GM21786 (cell line): Measurements from ENCODE around the gene SOX12.
"Not testable (repeated sequence)": the region's sequence is repeated elsewhere in the genome, so short reads cannot be mapped to it uniquely, and the experiment has no call there.

Source experiments
- ATAC-seq: cut with Tn5 transposase; IDR thresholded peaks from one replicate; pipeline ENCODE4 v1.9.1; 2021; ENCODE audit not compliant: unreplicated experiment

Gene SOX12

DNA sequence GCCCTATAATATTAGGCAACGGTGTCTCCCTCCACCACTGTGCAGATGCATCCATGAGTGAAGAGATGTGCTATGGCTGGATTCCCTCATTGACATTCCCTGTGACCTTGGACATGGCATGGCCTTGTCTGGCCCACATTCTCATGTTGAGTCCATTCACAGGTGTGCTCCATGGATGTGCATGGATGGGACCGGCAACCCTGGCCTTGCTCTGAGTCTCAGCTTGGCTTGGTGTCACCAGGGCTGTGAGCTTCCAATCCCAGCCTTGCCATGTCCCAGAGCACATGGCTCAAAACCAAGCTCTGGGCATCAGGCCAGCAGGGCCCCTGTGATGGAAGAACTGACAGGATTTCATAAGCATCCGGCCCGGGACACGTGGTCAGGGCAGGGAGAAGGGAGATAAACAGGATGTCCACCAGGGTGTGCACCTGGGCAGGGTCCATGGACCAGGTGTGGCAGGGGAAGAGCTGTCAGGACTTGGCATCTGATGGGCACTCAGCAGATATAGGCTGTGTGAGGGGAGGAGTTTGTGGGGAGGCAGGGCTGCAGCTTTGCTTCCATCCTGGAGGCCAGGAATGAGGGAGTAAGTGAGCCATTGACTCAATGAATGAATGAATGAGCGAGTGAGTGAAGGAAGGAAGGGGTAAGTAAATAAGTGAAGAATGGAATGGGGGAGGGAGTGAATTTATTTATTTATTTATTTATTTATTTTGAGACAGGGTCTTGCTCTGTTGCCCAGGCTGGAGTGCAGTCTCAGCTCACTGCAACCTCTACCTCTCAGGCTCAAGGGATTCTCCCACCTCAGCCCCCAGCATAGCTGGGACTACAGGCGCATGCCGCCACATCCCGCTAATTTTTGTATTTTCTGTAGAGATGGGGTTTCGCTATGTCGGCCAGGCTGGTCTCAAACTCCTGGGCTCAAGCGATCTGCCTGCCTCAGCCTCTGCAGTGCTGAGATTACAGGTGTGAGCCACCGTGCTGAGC lies 37.2 kb downstream of the SOX12 start:
- no peak for ATAC-seq

DNA sequence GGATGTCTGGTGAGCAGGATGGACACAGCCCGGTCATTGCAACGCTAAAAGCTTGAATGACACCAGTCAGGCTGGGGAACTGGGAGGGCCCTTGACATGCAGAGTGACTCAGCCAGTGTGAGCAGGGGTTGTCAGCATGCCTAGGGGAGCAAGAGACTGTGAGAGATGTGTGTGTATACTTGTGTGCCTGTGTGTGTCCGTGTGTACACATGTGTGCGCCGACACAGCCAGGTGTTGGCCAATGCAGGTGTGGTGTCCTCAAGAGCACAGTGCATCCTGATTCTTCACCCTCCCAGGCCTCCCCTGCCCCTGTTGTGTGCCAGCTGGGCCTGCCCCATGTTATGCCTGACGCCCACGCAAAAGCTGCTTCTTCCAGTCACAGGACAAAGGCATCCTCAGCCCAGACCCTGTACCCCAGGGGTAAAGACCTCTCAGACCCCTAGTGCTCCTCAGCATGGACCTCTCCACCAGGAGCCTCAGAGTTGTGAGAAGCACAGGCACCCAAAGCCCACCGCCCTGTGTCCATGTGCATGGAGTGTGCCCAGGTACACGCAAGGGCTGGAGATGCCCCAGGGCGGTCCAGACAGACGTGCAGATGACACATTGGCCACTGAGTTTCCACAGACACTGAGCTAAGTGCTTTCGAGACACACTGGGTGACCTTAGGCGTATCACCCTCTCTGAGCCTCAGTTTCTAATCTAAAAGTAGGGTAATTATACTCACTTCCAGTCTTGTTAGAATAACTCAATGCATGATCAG lies 38.1 kb downstream of the SOX12 start:
- ATAC-seq: no peak

DNA sequence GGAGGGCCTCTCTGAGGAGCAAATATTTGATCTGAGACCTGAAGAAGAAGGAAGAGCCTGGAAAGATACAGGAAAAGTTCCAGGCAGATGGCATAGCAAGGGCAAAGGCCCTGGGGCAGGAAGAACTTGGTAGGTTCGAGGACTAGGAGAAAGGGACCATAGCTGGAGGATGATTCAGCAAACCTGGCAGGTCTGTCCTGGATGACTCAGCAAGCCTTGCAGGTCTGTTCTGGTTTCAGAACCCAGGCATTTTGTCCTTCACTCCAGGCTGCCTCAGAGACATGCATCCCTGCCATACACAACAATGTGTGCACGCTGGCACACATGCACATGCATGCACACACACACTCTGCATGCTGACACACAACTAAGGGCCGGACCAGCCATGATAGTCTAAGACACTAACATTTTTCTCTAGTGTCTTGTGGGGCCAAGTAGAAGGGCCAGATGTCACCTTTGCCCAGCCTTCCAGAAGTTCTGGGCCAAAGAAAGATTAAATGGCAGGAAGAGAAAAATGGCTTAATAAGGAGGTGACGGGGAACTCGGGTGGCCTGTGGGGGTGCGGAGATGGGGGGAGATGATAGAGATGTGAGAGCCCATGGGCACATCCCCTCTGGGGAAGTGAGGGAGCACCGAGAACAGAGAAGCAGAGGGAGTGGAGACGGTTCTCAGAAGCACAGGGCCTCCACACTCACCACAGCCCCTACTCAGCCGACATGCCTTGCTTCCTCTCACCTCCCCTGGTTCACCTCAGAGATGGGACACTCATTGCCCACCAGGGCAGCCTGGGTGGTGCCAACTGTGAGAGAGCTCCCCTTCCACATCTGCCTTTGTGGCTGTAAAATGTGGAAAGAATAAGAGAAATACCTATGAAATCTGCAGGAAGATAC lies 39.8 kb downstream of the SOX12 start:
- ATAC-seq: no peak

DNA sequence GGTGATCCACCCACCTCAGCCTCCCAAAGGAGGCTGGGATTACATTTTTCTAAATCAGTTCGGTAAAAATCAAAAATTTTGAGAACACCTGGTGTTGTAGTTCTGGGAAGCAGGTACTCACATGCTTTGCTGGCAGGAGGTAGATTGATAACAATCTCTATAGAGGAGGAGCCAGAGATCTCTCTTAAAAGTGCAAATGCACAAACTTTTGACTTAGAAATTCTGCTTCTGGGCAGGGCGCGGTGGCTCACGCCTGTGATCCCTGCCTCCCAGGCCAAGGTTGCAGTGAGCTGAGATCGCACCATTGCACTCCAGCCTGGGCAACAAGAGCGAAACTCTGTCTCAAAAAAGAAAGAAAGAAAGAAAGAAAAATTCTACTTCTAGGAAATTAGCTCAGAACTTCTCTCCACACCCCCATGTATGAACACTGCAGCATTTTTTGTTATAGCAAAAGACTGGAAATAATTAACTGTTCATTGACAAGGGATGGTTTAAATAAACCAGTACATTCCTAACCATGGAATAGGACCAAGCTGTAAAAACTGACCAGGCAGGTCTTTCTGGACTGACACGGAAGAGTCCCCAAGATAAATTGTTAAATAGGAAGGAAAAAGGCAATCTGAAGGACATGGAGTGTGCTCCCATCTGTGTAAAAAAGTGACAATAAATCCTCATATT lies 40.8 kb downstream of the SOX12 start:
- no peak for ATAC-seq

DNA sequence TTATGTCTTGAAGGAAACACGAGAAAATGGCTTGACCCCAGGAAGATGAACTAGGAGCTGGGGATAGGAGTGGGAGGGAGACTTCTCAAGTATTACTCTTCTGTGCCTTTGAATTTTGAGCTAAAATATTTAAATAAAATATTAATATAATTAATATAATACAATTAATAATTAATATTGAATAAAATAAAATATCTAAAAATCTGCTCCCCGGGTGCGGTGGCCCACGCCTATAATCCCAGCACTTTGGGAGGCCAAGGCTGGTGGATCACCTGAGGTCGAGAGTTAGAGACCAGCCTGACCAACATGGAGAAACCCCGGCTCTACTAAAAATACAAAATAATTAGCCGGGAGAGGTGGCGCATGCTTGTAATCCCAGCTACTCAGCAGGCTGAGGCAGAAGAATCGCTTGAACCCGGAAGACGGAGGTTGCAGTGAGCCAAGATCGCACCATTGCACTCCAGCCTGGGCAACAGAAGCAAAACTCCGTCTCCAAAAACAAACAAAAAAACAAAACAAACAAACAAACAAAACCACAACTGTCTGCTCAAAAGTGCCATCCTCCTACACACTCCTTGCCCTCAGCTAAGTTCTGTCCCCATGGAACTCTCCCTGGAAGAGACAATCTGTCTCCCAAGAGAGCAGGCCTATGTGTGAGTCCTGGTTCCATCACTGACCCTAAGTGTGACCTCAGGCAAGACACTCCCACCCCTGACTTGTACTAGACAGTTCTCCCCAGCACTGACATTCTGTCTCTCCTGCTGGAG lies 41.5 kb downstream of the SOX12 start:
- no peak for ATAC-seq

DNA sequence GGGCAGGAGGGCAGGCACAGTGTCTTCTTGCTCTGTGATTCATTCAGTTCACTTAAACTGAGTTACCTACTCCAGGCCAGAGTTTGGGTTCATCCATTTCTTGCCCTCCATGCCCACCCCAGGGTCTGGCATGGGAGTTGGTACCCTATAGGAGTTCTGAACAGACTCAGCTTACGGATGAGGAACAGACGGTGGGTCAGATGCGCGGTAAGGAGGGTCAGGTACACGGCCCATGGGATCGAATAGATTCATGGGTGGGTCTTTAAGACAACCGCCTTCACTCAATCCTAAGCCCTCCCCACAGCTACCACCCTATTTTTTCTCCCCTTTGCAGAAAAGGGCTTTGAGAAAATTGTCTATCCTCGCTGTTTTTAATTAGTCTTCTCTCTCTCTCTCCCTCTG lies 42.1 kb downstream of the SOX12 start:
- ATAC-seq: no peak

DNA sequence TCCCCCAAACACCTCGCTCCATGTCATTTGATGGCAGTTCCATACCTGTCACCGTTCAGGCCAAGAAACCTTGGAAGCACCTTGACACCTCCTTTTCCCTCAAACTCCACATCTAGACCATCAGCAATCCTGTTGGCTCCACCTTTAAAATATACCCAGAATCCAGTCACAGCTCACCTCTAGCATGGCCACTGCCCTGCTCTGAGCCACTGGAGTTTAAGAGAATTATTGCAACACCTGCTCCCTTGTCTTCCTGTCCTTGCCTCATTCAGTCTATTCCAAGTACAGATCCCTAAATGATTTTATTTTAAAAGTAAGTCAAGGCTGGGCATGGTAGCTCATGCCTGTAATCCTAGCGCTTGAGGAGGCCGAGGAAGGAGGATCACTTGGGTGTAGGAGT lies 43.6 kb downstream of the SOX12 start:
- no peak for ATAC-seq

DNA sequence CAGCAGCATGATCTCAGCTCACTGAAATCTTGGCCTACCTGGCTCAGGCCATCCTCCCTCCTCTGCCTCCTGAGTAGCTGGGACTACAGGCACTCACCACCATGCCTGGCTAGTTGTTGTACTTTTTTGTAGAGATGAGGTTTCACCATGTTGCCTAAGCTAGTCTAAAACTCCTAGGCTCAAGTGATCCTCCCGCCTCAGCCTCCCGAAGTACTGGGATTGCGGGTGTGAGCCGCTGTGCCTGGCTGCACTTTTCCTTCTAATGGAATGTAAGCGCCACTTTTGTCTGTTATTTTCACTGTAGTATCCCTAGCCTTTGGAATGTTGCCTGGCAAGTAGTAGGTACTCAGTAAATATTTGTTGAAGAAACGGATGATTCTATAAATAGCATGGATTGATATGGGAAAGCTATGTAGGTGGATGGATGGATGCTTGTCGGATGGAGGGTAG lies 44.8 kb downstream of the SOX12 start:
- ATAC-seq: no peak

DNA sequence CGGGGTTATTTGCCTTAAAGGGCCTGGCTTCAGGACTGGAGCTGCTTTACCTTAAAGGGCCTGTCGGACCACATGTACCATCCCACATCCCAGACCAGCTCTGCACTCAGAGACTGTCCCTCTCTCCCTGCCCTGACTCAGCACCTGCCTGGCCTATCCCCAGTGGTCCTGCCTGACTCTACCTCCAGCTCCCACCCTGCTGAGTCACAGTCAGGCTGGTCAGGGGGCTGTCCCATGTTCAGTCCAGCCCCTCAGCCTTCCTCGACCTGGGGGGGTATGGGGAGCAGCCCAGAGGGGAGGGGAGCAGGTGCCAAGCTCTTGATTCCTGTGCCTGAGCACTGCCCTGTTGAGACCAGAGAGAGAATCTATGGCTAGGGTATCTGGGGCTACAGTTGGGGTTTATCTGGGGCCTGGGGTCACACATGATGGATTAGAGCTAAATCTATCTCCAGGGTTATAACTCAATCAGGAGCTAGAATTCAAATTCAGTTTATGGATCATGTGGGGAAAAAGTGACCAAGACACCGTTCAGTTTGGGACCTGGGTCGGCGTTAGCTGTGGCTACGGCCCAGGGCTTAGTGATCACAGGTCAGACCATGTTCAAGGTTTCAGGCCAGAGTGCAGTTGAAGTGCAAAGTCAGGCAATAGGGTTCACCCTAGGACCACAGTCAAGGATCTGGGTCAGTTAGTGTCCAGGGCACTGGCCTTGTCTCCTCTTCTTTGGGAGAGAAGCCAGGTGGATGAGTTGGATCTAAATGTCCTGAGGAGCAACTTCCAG lies 45.8 kb downstream of the SOX12 start:
- no peak for ATAC-seq

DNA sequence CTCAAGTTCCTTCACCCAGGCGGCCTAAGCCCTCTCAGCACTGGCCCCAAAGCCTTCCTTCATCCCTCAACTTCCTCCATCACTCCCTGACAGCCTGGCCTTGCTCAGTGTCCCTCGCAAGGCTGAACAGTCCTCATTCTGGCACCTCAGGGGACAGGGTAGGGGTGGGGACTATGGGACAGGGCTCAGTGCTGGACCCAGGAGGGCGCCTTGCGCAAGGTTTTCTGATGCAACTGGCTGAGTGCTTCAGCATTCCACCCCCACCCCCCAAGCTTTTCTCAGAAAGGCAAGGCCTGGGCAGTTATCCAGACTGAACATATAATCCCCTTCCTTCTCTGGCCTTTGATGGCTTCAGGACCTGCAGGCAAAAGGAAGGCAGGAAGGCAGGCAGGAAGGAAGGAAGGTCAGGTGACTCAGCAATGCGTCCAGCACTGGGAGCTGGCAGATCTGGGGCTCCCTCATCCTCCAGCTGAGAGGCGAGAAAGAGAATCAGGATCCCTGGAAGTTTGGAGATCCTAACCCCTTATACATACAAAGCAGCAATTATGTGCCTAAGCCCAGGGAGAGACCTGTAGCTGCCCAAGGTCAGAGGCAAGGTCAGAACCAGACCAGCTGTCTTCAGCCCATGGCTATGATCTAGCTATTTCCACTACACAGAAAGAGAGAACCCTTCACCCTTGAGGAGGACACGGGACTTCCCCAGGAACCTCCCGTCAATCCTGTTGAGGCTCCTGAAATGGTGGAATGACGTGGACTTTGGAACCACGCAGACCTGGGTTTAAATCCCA lies 46.6 kb downstream of the SOX12 start:
- ATAC-seq: no peak

DNA sequence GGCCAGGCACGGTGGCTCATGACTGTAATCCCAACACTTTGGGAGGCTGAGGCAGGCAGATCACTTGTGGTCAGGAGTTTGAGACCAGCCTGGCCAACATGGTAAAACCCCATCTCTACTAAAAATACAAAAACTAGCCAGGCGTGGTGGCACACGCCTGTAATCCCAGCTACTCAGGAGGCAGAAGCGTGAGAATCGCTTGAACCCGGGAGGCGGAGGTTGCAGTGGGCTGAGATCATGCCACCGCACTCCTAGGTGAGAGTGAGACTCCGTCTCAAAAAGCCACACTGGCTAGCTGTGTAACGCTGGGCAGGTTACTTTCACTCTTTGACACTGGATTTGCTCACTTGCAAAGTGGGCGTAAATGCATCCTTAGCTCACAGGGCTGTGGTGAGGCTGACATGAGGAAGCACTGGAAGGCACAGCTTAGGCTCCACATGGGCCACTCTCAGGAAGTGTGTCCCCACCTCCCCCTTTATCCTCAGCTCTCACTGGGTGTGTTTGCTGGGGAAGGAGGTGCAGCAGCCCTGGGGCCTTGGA lies 47.3 kb downstream of the SOX12 start:
- not testable (repeated sequence) for ATAC-seq

DNA sequence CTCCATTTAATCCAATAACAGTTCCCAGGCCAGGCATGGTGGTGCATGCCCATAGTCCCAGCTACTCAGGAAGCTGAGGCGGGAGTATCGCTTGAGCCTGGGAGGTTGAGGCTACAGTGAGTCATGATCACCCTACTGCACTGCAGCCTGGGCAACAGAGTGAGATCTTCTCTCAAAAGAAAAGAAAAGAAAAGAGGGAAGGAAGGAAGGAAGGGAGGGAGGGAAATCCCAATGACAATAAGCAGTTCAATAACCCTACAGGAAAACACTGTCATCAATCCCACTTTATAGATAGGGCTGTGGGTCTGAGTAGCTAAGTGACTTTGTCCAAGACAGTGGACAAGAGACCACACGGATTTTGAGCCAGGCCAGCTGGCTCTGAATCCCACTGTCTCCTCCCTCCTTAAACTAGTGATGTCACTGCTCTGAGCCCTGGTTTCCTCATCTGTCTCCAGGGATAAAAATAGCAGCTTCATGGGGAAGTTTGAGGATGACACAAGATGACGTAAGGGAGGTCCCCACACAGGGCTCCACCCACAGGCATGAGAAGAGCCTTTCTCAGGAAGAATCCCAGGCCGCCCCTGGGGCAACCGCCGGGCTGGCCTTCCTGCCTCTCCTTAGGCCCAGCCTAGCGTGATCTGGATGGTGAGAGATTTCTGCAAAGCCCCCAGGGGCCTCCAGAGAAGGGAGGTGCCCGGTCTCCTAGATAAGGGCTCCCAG lies 48.0 kb downstream of the SOX12 start:
- no peak for ATAC-seq

DNA sequence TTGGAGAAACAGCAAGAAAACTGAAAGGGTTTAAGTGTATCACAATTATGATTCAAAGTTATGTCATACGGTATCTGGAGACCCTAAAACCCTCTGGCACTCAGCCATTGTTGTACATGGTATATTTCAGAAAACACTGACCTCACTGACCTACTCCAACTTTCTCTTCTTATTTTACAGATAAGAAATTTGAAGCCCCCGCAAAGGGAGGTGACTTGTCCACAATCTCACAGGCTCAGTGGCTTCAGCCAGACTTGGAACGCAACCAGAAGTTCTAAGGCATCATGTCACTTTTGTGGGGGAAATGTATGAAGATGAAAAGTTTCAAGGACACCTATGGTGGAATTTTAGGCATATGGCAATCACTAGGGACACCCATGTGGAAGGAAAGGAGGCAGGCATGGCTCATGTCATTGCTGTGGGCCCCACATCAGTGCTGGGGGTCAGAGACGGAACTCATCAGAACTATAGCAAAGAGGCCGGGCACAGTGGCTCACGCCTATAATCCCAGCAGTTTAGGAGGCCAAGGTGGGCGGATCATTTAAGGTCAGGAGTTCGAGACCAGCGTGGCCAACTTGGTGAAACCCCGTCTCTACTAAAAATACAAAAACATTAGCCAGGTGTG lies 50.0 kb downstream of the SOX12 start:
- no peak for ATAC-seq

DNA sequence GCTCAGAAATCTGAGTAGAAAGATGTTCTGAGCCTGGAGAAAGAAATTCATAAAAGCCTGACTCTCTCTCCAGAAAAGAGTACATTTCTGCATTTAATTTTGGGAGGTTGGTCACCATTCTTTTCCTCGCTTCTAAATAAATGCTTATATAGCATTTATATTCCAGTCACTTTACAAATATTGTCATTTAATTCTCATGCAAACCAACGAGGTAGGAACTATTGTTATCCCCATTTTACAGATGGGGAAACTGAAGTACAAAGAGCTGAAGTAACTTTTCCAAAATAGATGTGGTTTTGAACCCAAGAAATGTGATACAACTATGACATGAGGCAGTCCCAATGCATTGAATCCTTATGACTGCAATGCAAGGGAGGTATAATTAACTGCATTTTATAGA lies 50.7 kb downstream of the SOX12 start:
- no peak for ATAC-seq

DNA sequence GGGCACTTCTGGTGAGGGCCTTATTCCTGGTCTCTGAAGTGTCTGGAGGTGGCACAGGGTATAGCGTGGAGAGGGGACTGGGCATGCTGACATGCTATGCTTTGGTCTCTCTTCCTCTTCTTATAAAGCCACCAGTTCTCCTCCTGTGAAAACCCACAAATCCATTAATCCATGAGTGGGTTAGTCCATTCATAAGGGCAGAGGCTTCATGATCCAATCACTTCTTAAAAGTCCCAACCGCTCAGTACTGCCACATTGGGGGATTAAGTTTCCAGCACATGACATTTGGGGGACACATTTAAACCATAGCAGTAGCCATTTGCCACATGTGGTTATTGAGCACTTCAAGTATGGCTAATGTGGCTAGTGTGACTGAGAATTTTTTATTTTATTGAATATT lies 51.4 kb downstream of the SOX12 start:
- no peak for ATAC-seq

DNA sequence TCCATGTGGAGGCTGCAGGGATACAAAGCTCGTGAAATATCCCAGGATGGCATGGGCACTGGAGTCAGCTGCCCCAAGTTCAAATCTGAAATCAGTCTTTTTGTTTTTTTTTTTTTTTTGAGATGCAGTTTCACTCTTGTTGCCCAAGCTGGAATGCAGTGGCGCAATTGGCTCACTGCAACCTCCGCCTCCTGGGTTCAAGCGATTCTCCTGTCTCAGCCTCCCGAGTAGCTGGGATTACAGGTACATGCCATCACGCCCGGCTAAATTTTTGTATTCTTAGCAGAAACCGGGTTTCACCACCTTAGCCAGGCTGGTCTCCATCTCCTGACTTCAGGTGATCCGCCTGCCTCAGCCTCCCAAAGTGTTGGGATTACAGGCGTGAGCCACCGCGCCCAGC lies 52.2 kb downstream of the SOX12 start:
- ATAC-seq: not testable (repeated sequence)

DNA sequence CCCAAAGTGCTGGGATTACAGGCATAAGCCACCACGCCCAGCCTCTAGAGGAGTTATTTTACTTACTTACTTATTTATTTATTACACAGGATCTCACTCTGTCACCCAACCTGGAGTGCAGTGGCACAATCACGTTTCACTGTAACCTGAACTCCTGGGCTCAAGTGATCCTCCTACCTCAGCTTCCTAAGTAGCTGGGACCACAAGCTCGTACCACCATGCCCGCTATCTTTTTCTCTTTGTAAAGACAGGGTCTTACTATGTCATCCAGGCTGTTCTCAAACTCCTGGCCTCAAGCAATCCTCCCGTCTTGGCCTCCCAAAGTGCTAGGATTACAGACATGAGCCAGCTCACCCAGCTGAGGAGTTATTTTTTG lies 53.6 kb downstream of the SOX12 start:
- no peak for ATAC-seq
